B cell (primary cell): Measurements from ENCODE around the gene MREG. TPM values are rescaled to one million over a fixed set of nuclear protein-coding genes. Genes with fewer than 3 reads are reported as not detected.

Source experiments
- ATAC-seq: fragments of 200-7000 bp; cut with Tn5 transposase; one replicate; pipeline ENCODE4 v1.10.0; 2021; ENCODE audit warnings: low read depth, mild to moderate bottlenecking, moderate number of reproducible peaks, moderate library complexity
- CTCF ChIA-PET: fragments of 350-600 bp; sonication (Branson Sonifier 250); formaldehyde crosslinking; loops from one replicate; lab custom pipeline; 2021; ENCODE audit warnings: antibody characterized with exemption, inconsistent platforms; lab: Charles Lee
- POLR2A ChIA-PET: fragments of 350-600 bp; sonication (Branson Sonifier 250); formaldehyde crosslinking; loops from one replicate; lab custom pipeline; 2021; ENCODE audit warnings: antibody characterized with exemption; lab: Charles Lee
- DNase-seq: peaks from one replicate; pipeline ENCODE4 v3.0.0; 2013
- H2AFZ ChIP-seq: 2 replicates; pipeline ENCODE4 v1.6.1; 2012; ENCODE audit warnings: mild to moderate bottlenecking, low read depth, low read length; ENCODE audit not compliant: insufficient read depth, poor library complexity, severe bottlenecking
- H3K27ac ChIP-seq, 2 donors: 1 replicate in 1 of 2; 2 replicates in 1 of 2; pipeline ENCODE4 v1.5.1; 2012 to 2013; ENCODE audit warnings: low read length in 2 of 2, mild to moderate bottlenecking in 2 of 2, moderate library complexity in 1 of 2
- H3K27me3 ChIP-seq, 4 experiments: fragments of 200-600 bp in 1 of 4; sonication (generic) in 1 of 4; replicated peaks in 1 of 4; 1 replicate in 2 of 4; 2 replicates in 2 of 4; pipeline versions ENCODE4 v1.6.1 to v1.7.0; 2013 to 2016; ENCODE audit warnings: low read length in 3 of 4, mild to moderate bottlenecking in 2 of 4, mixed read lengths in 1 of 4, moderate library complexity in 1 of 4; ENCODE audit not compliant: insufficient read depth in 4 of 4, control insufficient read depth in 3 of 4; ENCODE audit errors: control extremely low read depth in 1 of 4
- H3K36me3 ChIP-seq, 2 experiments: replicated peaks in 1 of 2; 1 replicate in 1 of 2; 2 replicates in 1 of 2; pipeline versions ENCODE4 v1.6.1 to v1.7.1; 2013; ENCODE audit warnings: low read length in 1 of 2; ENCODE audit not compliant: insufficient read depth in 2 of 2, control insufficient read depth in 1 of 2; ENCODE audit errors: control extremely low read depth in 1 of 2, extremely low read depth in 1 of 2
- H3K4me1 ChIP-seq, 2 donors: fragments of 200-600 bp in 1 of 2; sonication (generic) in 1 of 2; 1 replicate in 1 of 2; 2 replicates in 1 of 2; pipeline versions ENCODE4 v1.5.1 to v1.6.1; 2013 to 2017; ENCODE audit warnings: low read length in 2 of 2; ENCODE audit not compliant: control insufficient read depth in 2 of 2, insufficient read depth in 2 of 2
- H3K4me2 ChIP-seq: replicated peaks from 2 replicates; pipeline ENCODE3; 2012; ENCODE audit warnings: mild to moderate bottlenecking, low read depth, low read length; ENCODE audit not compliant: poor library complexity, severe bottlenecking
- H3K4me3 ChIP-seq, 5 experiments: fragments of 200-600 bp in 1 of 5; sonication (generic) in 1 of 5; 1 replicate in 3 of 5; 2 replicates in 2 of 5; pipeline versions ENCODE4 v1.5.1 to v1.7.0; 2011 to 2016; ENCODE audit warnings: low read length in 4 of 5, mild to moderate bottlenecking in 4 of 5, low read depth in 2 of 5, control low read depth in 1 of 5, moderate library complexity in 1 of 5; ENCODE audit not compliant: insufficient read depth in 1 of 5; ENCODE audit errors: control extremely low read depth in 1 of 5, extremely low read depth in 1 of 5
- H3K79me2 ChIP-seq: fragments of 200-600 bp; sonication (generic); one replicate; pipeline ENCODE4 v1.6.0; 2016; ENCODE audit warnings: low read length; ENCODE audit not compliant: control insufficient read depth, insufficient read depth
- H3K9ac ChIP-seq: fragments of 200-600 bp; sonication (generic); 2 replicates; pipeline ENCODE4 v1.6.1; 2017; ENCODE audit warnings: mild to moderate bottlenecking, low read length, moderate library complexity
- H3K9me3 ChIP-seq, 3 donors: one replicate each; pipeline versions ENCODE4 v1.6.1 to v1.7.1; 2013; ENCODE audit warnings: low read length in 2 of 3; ENCODE audit not compliant: control insufficient read depth in 2 of 3, insufficient read depth in 1 of 3; ENCODE audit errors: control extremely low read depth in 1 of 3
- H4K20me1 ChIP-seq: 2 replicates; pipeline ENCODE4 v1.6.0; 2012; ENCODE audit warnings: mild to moderate bottlenecking, low read length; ENCODE audit not compliant: insufficient read depth, control insufficient read depth, poor library complexity, severe bottlenecking
- H3K27ac Mint-ChIP-seq: one replicate; pipeline ENCODE4 v1.8.0; 2021; ENCODE audit warnings: mixed read lengths
- H3K27me3 Mint-ChIP-seq: one replicate; pipeline ENCODE4 v1.8.0; 2021; ENCODE audit warnings: mixed read lengths
- H3K4me1 Mint-ChIP-seq: one replicate; pipeline ENCODE4 v1.8.0; 2021; ENCODE audit warnings: mixed read lengths
- H3K4me3 Mint-ChIP-seq: one replicate; pipeline ENCODE4 v1.8.0; 2021; ENCODE audit warnings: mixed read lengths
- H3K9me3 Mint-ChIP-seq: one replicate; pipeline ENCODE4 v1.8.0; 2022; ENCODE audit warnings: mixed read lengths; ENCODE audit not compliant: insufficient read depth
- CTCF ChIP-seq: fragments of 200-600 bp; IDR thresholded peaks from one replicate; pipeline ENCODE4 v1.8.0; 2022; ENCODE audit warnings: antibody characterized with exemption, mild to moderate bottlenecking
- EZH2 ChIP-seq: IDR thresholded peaks from 2 replicates; pipeline ENCODE4 v1.6.1; 2012; ENCODE audit warnings: borderline replicate concordance, low read depth, mild to moderate bottlenecking, moderate library complexity, low read length; ENCODE audit not compliant: insufficient read depth, poor library complexity, severe bottlenecking
- WGBS: methylation state at CpG from one replicate; pipeline ENCODE4 v1.1.5; 2013; ENCODE audit warnings: missing lambda C conversion rate; ENCODE audit not compliant: insufficient coverage; 5-methylcytosine and 5-hydroxymethylcytosine counted together
- intact Hi-C: fragments of 100-400 bp; cut with micrococcal nuclease; formaldehyde crosslinking; loops from one replicate; pipeline ENCODE4 v1.10.0; 2022
- polyA plus RNA-seq: library from polyadenylated mRNA; depleted of rRNA; stranded (reverse); fragments of >200 nt; gene quantifications from 2 replicates; pipeline ENCODE4 v1.2.3, GENCODE V29; 2012
- total RNA-seq, 2 donors: library from RNA; stranded (reverse); fragments of 120-200 nt in 1 of 2; gene quantifications; 1 replicate in 1 of 2; 2 replicates in 1 of 2; pipeline versions ENCODE4 v1.2.3 to v1.2.4, GENCODE V29; 2013 to 2022

MREG gene
- total and polyA plus RNA-seq, 2 donors (not counting 1 experiment from before 2014, with no cell fraction given) = 2.1 to 5.7 TPM

- Mint-ChIP-seq H3K27me3 (no peaks in the 10 kb centered on the region), H3K4me1 (peaks cover 20% of the 10 kb centered on the region), H3K9me3 (no peaks in the 10 kb centered on the region), H3K4me3 (no peak overlapping the region), H3K27ac (no peak overlapping the region)
- no peak overlapping the region for H3K4me3 ChIP-seq
- POLR2A ChIA-PET = no interaction called here
- H3K36me3 ChIP-seq = peaks cover 0 to 2% of the 10 kb centered on the region in 2 experiments
- no peak overlapping the region for H2AFZ ChIP-seq
- H3K27ac ChIP-seq = no peak overlapping the region
- H3K4me2 ChIP-seq = no peak overlapping the region
- DNase-seq (no peak), ATAC-seq (no peak)
- peaks cover 3% of the 10 kb centered on the region for H3K79me2 ChIP-seq
- CTCF ChIA-PET = interaction anchor here (1.0 kb wide), 1 partner anchor 58 kb away, joined by 3 read pairs; no protein-coding TSS in a partner anchor
- no peaks in the 10 kb centered on the region for H3K27me3 ChIP-seq
- intact Hi-C loops = no loop called here
- no peaks in the 10 kb centered on the region for H4K20me1 ChIP-seq
- WGBS = no CpG with 5 or more reads among the region's 1 CpG
- no peaks in the 10 kb centered on the region for H3K9me3 ChIP-seq
- H3K9ac ChIP-seq = no peak overlapping the region
- peaks cover 8 to 12% of the 10 kb centered on the region in 2 donors for H3K4me1 ChIP-seq
- TF ChIP-seq EZH2 (no peak), CTCF (no peak)
Observed at GRCh38 chr2:215965532-215966165, 47.7 kb downstream of the MREG start.

- no peak overlapping the region for H3K9ac ChIP-seq
- TF ChIP-seq CTCF (no peak), EZH2 (no peak)
- no peak overlapping the region for H3K4me3 ChIP-seq
- H3K36me3 ChIP-seq = peaks cover 2% of the 10 kb centered on the region in 2 experiments
- H3K27ac ChIP-seq = no peak overlapping the region
- intact Hi-C loops = no loop called here
- H3K4me3 Mint-ChIP-seq = no peak overlapping the region
- peaks cover 6% of the 10 kb centered on the region for H3K4me1 Mint-ChIP-seq
- no peaks in the 10 kb centered on the region for H3K9me3 ChIP-seq
- 97% methylated on average over 5 of the region's 5 CpGs for WGBS
- peaks cover 3% of the 10 kb centered on the region for H3K79me2 ChIP-seq
- no peaks in the 10 kb centered on the region for H3K27me3 Mint-ChIP-seq
- H3K9me3 Mint-ChIP-seq = no peaks in the 10 kb centered on the region
- no peak overlapping the region for H3K4me2 ChIP-seq
- no peak overlapping the region for H2AFZ ChIP-seq
- no peak for ATAC-seq
- CTCF ChIA-PET = no interaction called here
- DNase-seq = no peak
- POLR2A ChIA-PET = no interaction called here
- no peak overlapping the region for H3K27ac Mint-ChIP-seq
- no peaks in the 10 kb centered on the region for H4K20me1 ChIP-seq
- no peaks in the 10 kb centered on the region for H3K27me3 ChIP-seq
- H3K4me1 ChIP-seq = no peaks in the 10 kb centered on the region
Observed at GRCh38 chr2:215961981-215962380, 51.4 kb downstream of the MREG start.
